Right ventricle myocardium inferior (tissue), 1 donor: ENCODE measurements around the gene GJA3. TPM values are rescaled to one million over a fixed set of nuclear protein-coding genes. Genes with fewer than 3 reads are reported as not detected.

ENCODE experiments used
- ATAC-seq: fragments of 200-7000 bp; cut with Tn5 transposase; one replicate; pipeline ENCODE4 v1.9.1; 2020; ENCODE audit warnings: mild to moderate bottlenecking, moderate library complexity
- DNase-seq: peaks from one replicate; pipeline ENCODE4 v3.0.0; 2021; ENCODE audit errors: missing footprints
- intact Hi-C: fragments of 100-400 bp; cut with DNase I; formaldehyde crosslinking; loops from one replicate; pipeline ENCODE4 v1.11.0; 2022
- total RNA-seq: library from RNA; stranded (reverse); fragmentation: NEBNext Ultra II Directional; extraction: Animal tissue kit (Norgen Biotek cat#: 25700); gene quantifications from one replicate; pipeline ENCODE4 v1.2.1, GENCODE V29; 2021
- donor health status: DM: no; HTN: yes; CAD: no; lungs with severe emphysema.

Gene GJA3
- total RNA-seq, 1 donor from 2014 or later, result 17.9 TPM

GRCh38 chr13:20137875-20138274 is 23.0 kb downstream of the GJA3 start:
- no peak for DNase-seq
- intact Hi-C loops, result no loop called here
- no peak for ATAC-seq

- DNase-seq, result no peak
- intact Hi-C loops, result no loop called here
- no peak for ATAC-seq
These were observed 23.8 kb downstream of the GJA3 start for GRCh38 chr13:20136781-20137703.

GRCh38 chr13:20134732-20135131 is 26.1 kb downstream of the GJA3 start:
- ATAC-seq, result no peak
- intact Hi-C loops, result no loop called here
- DNase-seq, result no peak

GRCh38 chr13:20132052-20132634 is 28.7 kb downstream of the GJA3 start:
- intact Hi-C loops, result no loop called here
- ATAC-seq (no peak), DNase-seq (no peak)

GRCh38 chr13:20131057-20131832 is 29.6 kb downstream of the GJA3 start:
- DNase-seq (no peak), ATAC-seq (peak; percentile 20)
- intact Hi-C loops, result no loop called here

GRCh38 chr13:20130652-20131051 is 30.2 kb downstream of the GJA3 start:
- ATAC-seq (no peak), DNase-seq (no peak)
- intact Hi-C loops, result no loop called here

GRCh38 chr13:20130012-20130411 is 30.8 kb downstream of the GJA3 start:
- DNase-seq, result no peak
- no peak for ATAC-seq
- intact Hi-C loops, result no loop called here

GRCh38 chr13:20129076-20129475 is 31.8 kb downstream of the GJA3 start:
- no peak for DNase-seq
- intact Hi-C loops, result loop anchor here (5.0 kb wide), 1 partner anchor 47 kb away; no protein-coding TSS in a partner anchor
- ATAC-seq, result no peak

GRCh38 chr13:20128459-20128931 is 32.4 kb downstream of the GJA3 start:
- no peak for DNase-seq
- ATAC-seq, result no peak

GRCh38 chr13:20127562-20128458 is 33.0 kb downstream of the GJA3 start:
- DNase-seq (peak; percentile 85), ATAC-seq (peak; percentile 80)
- intact Hi-C loops, result loop anchor here (2.0 to 5.0 kb wide), 2 partner anchors 33 to 46 kb away; partner anchors contain the start of gene GJA3

More at GRCh38 chr13:20128459-20128931, 32.4 kb downstream of the GJA3 start:
- intact Hi-C loops, result loop anchor here (5.0 kb wide), 1 partner anchor 46 kb away; no protein-coding TSS in a partner anchor

- intact Hi-C loops, result loop anchor here (2.0 to 5.0 kb wide), 2 partner anchors 34 to 45 kb away; partner anchors contain the start of gene GJA3
- DNase-seq, result no peak
- peak; percentile 6 for ATAC-seq
These were observed 33.6 kb downstream of the GJA3 start for GRCh38 chr13:20127262-20127561.

GRCh38 chr13:20126541-20127261 is 34.2 kb downstream of the GJA3 start:
- intact Hi-C loops, result loop anchor here (2.0 to 5.0 kb wide), 2 partner anchors 34 to 44 kb away; partner anchors contain the start of gene GJA3
- DNase-seq, result no peak
- peak; percentile 53 for ATAC-seq

GRCh38 chr13:20125783-20126165 is 35.1 kb downstream of the GJA3 start:
- no peak for ATAC-seq

GRCh38 chr13:20125129-20125782 is 35.6 kb downstream of the GJA3 start:
- intact Hi-C loops, result loop anchor here (5.0 kb wide), 1 partner anchor 43 kb away; no protein-coding TSS in a partner anchor
- DNase-seq, result no peak
- ATAC-seq, result no peak

More at GRCh38 chr13:20125783-20126165, 35.1 kb downstream of the GJA3 start:
- intact Hi-C loops, result loop anchor here (2.0 to 5.0 kb wide), 2 partner anchors 35 to 43 kb away; partner anchors contain the start of gene GJA3
- no peak for DNase-seq

- DNase-seq (no peak), ATAC-seq (no peak)
- intact Hi-C loops, result no loop called here
These were observed 36.5 kb downstream of the GJA3 start for GRCh38 chr13:20124303-20124702.

- DNase-seq, result no peak
- ATAC-seq, result no peak
- intact Hi-C loops, result no loop called here
These were observed 39.7 kb downstream of the GJA3 start for GRCh38 chr13:20121159-20121525.

GRCh38 chr13:20119960-20120359 is 40.9 kb downstream of the GJA3 start:
- intact Hi-C loops, result no loop called here
- no peak for DNase-seq
- no peak for ATAC-seq
